Liver (tissue), 3 donors: ENCODE data around the gene TMEM135.

ENCODE experiments used
- CTCF ChIP-seq: fragments of 150-350 bp; IDR thresholded peaks from 2 replicates; pipeline ENCODE4 v1.5.1; 2017; ENCODE audit warnings: improper control_type of control experiment, low read depth, low read length; ENCODE audit not compliant: missing input control
- HNF4G ChIP-seq: IDR thresholded peaks from 2 replicates; pipeline ENCODE4 v1.6.1; 2016; ENCODE audit warnings: antibody characterized with exemption
- REST ChIP-seq: IDR thresholded peaks from 2 replicates; pipeline ENCODE4 v1.6.1; 2016; ENCODE audit warnings: antibody characterized with exemption, mild to moderate bottlenecking
- YY1 ChIP-seq: IDR thresholded peaks from 2 replicates; pipeline ENCODE4 v1.6.1; 2016; ENCODE audit warnings: antibody characterized with exemption, mild to moderate bottlenecking
- donor health status: healthy.
- donor health status: healthy.

- TF ChIP-seq HNF4G (no peak), CTCF (no peak), REST (no peak), YY1 (no peak)
These were observed 16.9 kb upstream of the TMEM135 start for GRCh38 chr11:87020764-87021365.
